OCI-LY1 (cell line): ENCODE results near the gene CREM.

Experiments
- H2AFZ ChIP-seq: fragments of 200-600 bp; sonication (generic), shearing (Covaris generic); 2 replicates; pipeline ENCODE4 v1.6.0; 2014; ENCODE audit warnings: antibody characterized with exemption, mild to moderate bottlenecking, low read length
- H3F3A ChIP-seq: fragments of 200-600 bp; sonication (generic), shearing (Covaris generic); 2 replicates; pipeline ENCODE4 v1.6.0; 2014; ENCODE audit warnings: mild to moderate bottlenecking, antibody characterized with exemption, low read length, moderate library complexity; ENCODE audit not compliant: insufficient read depth
- H3K27ac ChIP-seq: fragments of 200-600 bp; sonication (generic); 2 replicates; pipeline ENCODE4 v1.5.1; 2014; ENCODE audit warnings: low read length, mixed run types, mild to moderate bottlenecking, low read depth; ENCODE audit not compliant: poor library complexity, severe bottlenecking
- H3K27me3 ChIP-seq: fragments of 200-600 bp; sonication (generic); 2 replicates; pipeline ENCODE4 v1.6.0; 2014; ENCODE audit warnings: antibody characterized with exemption, mild to moderate bottlenecking, low read length, moderate library complexity; ENCODE audit not compliant: insufficient read depth
- H3K36me3 ChIP-seq: fragments of 200-600 bp; sonication (generic); 2 replicates; pipeline ENCODE4 v1.6.1; 2014; ENCODE audit warnings: mild to moderate bottlenecking, antibody characterized with exemption, low read length, moderate library complexity, mixed read lengths; ENCODE audit not compliant: insufficient read depth
- H3K4me1 ChIP-seq: fragments of 200-600 bp; sonication (generic); 2 replicates; pipeline ENCODE4 v1.5.1; 2014; ENCODE audit warnings: mild to moderate bottlenecking, low read length, moderate library complexity; ENCODE audit not compliant: insufficient read depth, severe bottlenecking
- H3K4me2 ChIP-seq: fragments of 200-600 bp; sonication (generic), shearing (Covaris generic); 2 replicates; pipeline ENCODE4 v1.6.1; 2014; ENCODE audit warnings: low read length
- H3K4me3 ChIP-seq: fragments of 200-600 bp; sonication (generic); 2 replicates; pipeline ENCODE4 v1.5.1; 2014; ENCODE audit warnings: low read length, low read depth, mild to moderate bottlenecking, mixed read lengths; ENCODE audit not compliant: poor library complexity, severe bottlenecking
- H3K79me2 ChIP-seq: fragments of 200-600 bp; shearing (Covaris generic); 2 replicates; pipeline ENCODE4 v1.6.1; 2016; ENCODE audit warnings: mixed run types, low read length, mixed read lengths; ENCODE audit not compliant: insufficient read depth
- H3K9ac ChIP-seq: fragments of 200-600 bp; sonication (generic), shearing (Covaris generic); 2 replicates; pipeline ENCODE4 v1.6.1; 2014; ENCODE audit warnings: mild to moderate bottlenecking, low read length, mixed read lengths
- H3K9me2 ChIP-seq: fragments of 200-600 bp; sonication (generic), shearing (Covaris generic); 2 replicates; pipeline ENCODE4 v1.6.1; 2014; ENCODE audit warnings: low read depth, mild to moderate bottlenecking, low read length, mixed read lengths
- H3K9me3 ChIP-seq: fragments of 200-600 bp; shearing (Covaris generic); 2 replicates; pipeline ENCODE4 v1.6.1; 2014; ENCODE audit warnings: low read length, mixed read lengths
- H4K20me1 ChIP-seq: fragments of 200-600 bp; sonication (generic), shearing (Covaris generic); 2 replicates; pipeline ENCODE4 v1.6.0; 2016; ENCODE audit warnings: mild to moderate bottlenecking, low read length; ENCODE audit not compliant: insufficient read depth
- EZH2 ChIP-seq: fragments of 200-600 bp; sonication (generic), shearing (Covaris generic); IDR thresholded peaks from 2 replicates; pipeline ENCODE4 v1.8.0; 2017; ENCODE audit warnings: borderline replicate concordance, mixed run types, mild to moderate bottlenecking, antibody characterized with exemption, low read length, moderate library complexity, mixed read lengths
- TF ChIP-seq, protein P1 (sequence below): fragments of 200-600 bp; sonication (generic), shearing (Covaris generic); IDR thresholded peaks from 2 replicates; pipeline ENCODE4 v1.5.1; 2017; ENCODE audit warnings: mild to moderate bottlenecking, antibody characterized with exemption, low read length, moderate library complexity, mixed read lengths

CREM gene

GRCh38 chr10:35219891-35220890 lies 93.5 kb downstream of the CREM start:
- H3K9me3 ChIP-seq = no peaks in the 10 kb centered on the region
- no peak for TF ChIP-seq EZH2
- TF ChIP-seq, protein P1, sequence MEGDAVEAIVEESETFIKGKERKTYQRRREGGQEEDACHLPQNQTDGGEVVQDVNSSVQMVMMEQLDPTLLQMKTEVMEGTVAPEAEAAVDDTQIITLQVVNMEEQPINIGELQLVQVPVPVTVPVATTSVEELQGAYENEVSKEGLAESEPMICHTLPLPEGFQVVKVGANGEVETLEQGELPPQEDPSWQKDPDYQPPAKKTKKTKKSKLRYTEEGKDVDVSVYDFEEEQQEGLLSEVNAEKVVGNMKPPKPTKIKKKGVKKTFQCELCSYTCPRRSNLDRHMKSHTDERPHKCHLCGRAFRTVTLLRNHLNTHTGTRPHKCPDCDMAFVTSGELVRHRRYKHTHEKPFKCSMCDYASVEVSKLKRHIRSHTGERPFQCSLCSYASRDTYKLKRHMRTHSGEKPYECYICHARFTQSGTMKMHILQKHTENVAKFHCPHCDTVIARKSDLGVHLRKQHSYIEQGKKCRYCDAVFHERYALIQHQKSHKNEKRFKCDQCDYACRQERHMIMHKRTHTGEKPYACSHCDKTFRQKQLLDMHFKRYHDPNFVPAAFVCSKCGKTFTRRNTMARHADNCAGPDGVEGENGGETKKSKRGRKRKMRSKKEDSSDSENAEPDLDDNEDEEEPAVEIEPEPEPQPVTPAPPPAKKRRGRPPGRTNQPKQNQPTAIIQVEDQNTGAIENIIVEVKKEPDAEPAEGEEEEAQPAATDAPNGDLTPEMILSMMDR = no peak
- H3K27ac ChIP-seq = peak overlapping the region; percentile 61
- peaks cover 31% of the 10 kb centered on the region for H3K4me1 ChIP-seq
- H3F3A ChIP-seq = no peaks in the 10 kb centered on the region
- no peak overlapping the region for H3K4me3 ChIP-seq
- no peaks in the 10 kb centered on the region for H3K79me2 ChIP-seq
- no peaks in the 10 kb centered on the region for H3K9me2 ChIP-seq
- H3K27me3 ChIP-seq = no peaks in the 10 kb centered on the region
- H4K20me1 ChIP-seq = no peaks in the 10 kb centered on the region
- H3K9ac ChIP-seq = no peak overlapping the region
- H3K4me2 ChIP-seq = no peak overlapping the region
- H2AFZ ChIP-seq = 0 out of 2 replicates have a peak overlapping the region, but pooled peaks have one; percentile 15
- no peaks in the 10 kb centered on the region for H3K36me3 ChIP-seq

DNA sequence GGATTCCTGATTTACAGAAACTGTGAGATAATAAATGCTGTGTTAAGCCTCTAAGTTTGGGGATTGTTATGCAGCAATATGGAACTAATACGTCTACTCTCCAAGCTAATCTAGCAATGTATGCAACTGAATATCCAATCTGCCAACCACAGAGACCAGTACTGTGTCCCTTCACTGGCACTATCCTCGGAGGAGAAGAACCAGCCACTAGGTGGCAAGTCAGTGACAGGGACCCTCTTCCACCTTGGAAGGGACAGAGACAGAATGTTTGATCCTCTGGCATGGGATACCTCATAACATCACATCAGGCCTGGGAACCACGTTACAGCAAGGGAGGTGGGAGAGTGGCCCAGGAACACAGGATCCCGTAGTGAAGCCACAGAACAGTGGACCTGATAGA lies 96.4 kb downstream of the CREM start:
- H3K27ac ChIP-seq = no peak overlapping the region
- H3K9me2 ChIP-seq = no peaks in the 10 kb centered on the region
- no peak overlapping the region for H3K4me2 ChIP-seq
- H3F3A ChIP-seq = no peaks in the 10 kb centered on the region
- no peak for TF ChIP-seq EZH2
- TF ChIP-seq, protein P1 = peak; percentile 26; the same call in 1 of the 2 replicates
- no peaks in the 10 kb centered on the region for H3K36me3 ChIP-seq
- no peak overlapping the region for H3K9ac ChIP-seq
- H4K20me1 ChIP-seq = no peaks in the 10 kb centered on the region
- no peak overlapping the region for H3K4me3 ChIP-seq
- H3K27me3 ChIP-seq = no peaks in the 10 kb centered on the region
- H3K79me2 ChIP-seq = no peaks in the 10 kb centered on the region
- H3K9me3 ChIP-seq = no peaks in the 10 kb centered on the region
- H2AFZ ChIP-seq = no peak overlapping the region
- H3K4me1 ChIP-seq = peaks cover 13% of the 10 kb centered on the region

DNA sequence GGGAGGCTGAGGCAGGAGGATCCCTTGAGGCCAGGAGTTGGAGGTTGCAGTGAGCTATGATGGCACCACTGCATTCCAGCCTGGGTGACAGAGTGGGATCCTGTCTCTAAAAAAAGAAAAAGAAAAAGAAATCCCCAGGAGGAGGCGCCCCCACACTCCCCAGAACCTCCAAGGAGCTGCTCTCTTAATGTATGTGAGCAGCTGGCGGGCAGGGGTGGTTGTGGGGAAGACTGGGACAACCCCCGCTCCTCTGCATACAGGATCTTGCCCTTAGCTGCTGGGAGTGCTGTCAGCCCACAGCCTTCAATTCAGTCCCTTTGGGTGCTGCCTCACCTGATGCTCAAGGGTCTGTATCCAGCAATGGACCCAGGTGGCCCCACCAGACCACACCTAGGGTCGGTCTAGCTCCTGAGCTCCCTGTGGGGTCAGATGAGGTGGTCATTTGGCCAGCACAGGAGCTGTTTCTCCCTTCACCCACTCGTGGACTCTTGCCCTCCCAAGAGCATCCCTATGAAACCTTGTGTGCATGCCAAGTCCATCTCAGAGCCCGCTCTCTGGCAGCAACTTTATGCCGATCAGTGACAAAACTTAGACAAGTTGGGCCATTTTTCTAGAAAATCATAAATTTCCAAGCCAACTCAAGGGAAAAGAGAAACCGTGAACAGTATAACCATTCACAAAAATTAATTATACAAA lies 97.5 kb downstream of the CREM start:
- Histone ChIP-seq H3K27me3 (no peaks in the 10 kb centered on the region), H3K9me2 (no peaks in the 10 kb centered on the region), H3K27ac (no peak overlapping the region), H3K4me2 (no peak overlapping the region), H3K9ac (no peak overlapping the region), H3F3A (no peaks in the 10 kb centered on the region), H2AFZ (no peak overlapping the region), H4K20me1 (no peaks in the 10 kb centered on the region), H3K4me3 (no peak overlapping the region), H3K4me1 (peaks cover 13% of the 10 kb centered on the region), H3K36me3 (no peaks in the 10 kb centered on the region), H3K79me2 (no peaks in the 10 kb centered on the region), H3K9me3 (no peaks in the 10 kb centered on the region)
- TF ChIP-seq, protein P1 = no peak
- no peak for TF ChIP-seq EZH2
